HL-60 (cell line): ENCODE measurements around the gene HHIP.

Source experiments
- CTCF ChIP-seq: IDR thresholded peaks from one replicate; pipeline ENCODE4 v1.5.1; 2011; ENCODE audit warnings: low read length, control low read depth, inconsistent platforms; ENCODE audit not compliant: insufficient read depth
- POLR2AphosphoS5 ChIP-seq: IDR thresholded peaks from 2 replicates; pipeline ENCODE4 v1.6.1; 2012; ENCODE audit warnings: low read depth
- SPI1 ChIP-seq: IDR thresholded peaks from 2 replicates; pipeline ENCODE4 v1.6.1; 2012; ENCODE audit warnings: low read depth, mild to moderate bottlenecking, borderline replicate concordance
- TF ChIP-seq, protein P1 (sequence below): IDR thresholded peaks from 2 replicates; pipeline ENCODE4 v1.6.1; 2012; ENCODE audit warnings: low read depth; ENCODE audit not compliant: insufficient replicate concordance

- TF ChIP-seq CTCF (no peak), POLR2AphosphoS5 (no peak), SPI1 (no peak)
- TF ChIP-seq, protein P1, sequence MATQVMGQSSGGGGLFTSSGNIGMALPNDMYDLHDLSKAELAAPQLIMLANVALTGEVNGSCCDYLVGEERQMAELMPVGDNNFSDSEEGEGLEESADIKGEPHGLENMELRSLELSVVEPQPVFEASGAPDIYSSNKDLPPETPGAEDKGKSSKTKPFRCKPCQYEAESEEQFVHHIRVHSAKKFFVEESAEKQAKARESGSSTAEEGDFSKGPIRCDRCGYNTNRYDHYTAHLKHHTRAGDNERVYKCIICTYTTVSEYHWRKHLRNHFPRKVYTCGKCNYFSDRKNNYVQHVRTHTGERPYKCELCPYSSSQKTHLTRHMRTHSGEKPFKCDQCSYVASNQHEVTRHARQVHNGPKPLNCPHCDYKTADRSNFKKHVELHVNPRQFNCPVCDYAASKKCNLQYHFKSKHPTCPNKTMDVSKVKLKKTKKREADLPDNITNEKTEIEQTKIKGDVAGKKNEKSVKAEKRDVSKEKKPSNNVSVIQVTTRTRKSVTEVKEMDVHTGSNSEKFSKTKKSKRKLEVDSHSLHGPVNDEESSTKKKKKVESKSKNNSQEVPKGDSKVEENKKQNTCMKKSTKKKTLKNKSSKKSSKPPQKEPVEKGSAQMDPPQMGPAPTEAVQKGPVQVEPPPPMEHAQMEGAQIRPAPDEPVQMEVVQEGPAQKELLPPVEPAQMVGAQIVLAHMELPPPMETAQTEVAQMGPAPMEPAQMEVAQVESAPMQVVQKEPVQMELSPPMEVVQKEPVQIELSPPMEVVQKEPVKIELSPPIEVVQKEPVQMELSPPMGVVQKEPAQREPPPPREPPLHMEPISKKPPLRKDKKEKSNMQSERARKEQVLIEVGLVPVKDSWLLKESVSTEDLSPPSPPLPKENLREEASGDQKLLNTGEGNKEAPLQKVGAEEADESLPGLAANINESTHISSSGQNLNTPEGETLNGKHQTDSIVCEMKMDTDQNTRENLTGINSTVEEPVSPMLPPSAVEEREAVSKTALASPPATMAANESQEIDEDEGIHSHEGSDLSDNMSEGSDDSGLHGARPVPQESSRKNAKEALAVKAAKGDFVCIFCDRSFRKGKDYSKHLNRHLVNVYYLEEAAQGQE, result no peak
Measured at GRCh38 chr4:144701683-144702233, 55.8 kb downstream of the HHIP start.
